HG03175 (cell line): Measurements from ENCODE around the gene MIAT.
"Not testable (repeated sequence)": the region's sequence is repeated elsewhere in the genome, so short reads cannot be mapped to it uniquely, and the experiment has no call there.

Experiments
- ATAC-seq: cut with Tn5 transposase; IDR thresholded peaks from one replicate; pipeline ENCODE4 v1.9.1; 2021; ENCODE audit warnings: mild to moderate bottlenecking, moderate library complexity; ENCODE audit not compliant: unreplicated experiment

MIAT gene

GRCh38 chr22:26690654-26691376, 33.4 kb downstream of the MIAT start:
- no peak for ATAC-seq

- no peak for ATAC-seq
These were observed 34.0 kb downstream of the MIAT start for GRCh38 chr22:26691377-26691716.

- ATAC-seq = no peak
These were observed 34.8 kb downstream of the MIAT start for GRCh38 chr22:26692215-26692614.

- ATAC-seq = no peak
These were observed 39.8 kb downstream of the MIAT start for GRCh38 chr22:26697151-26697550.

- no peak for ATAC-seq
These were observed 43.1 kb downstream of the MIAT start for GRCh38 chr22:26700462-26700861.

GRCh38 chr22:26700886-26701285, 43.5 kb downstream of the MIAT start:
- no peak for ATAC-seq

GRCh38 chr22:26701323-26701722, 43.9 kb downstream of the MIAT start:
- ATAC-seq = no peak

GRCh38 chr22:26702906-26703830, 45.8 kb downstream of the MIAT start:
- ATAC-seq = no peak

GRCh38 chr22:26705379-26705778, 48.0 kb downstream of the MIAT start:
- ATAC-seq = not testable (repeated sequence)

GRCh38 chr22:26707090-26707489, 49.7 kb downstream of the MIAT start:
- ATAC-seq = no peak

- ATAC-seq = no peak
These were observed 50.2 kb downstream of the MIAT start for GRCh38 chr22:26707581-26707980.

GRCh38 chr22:26708256-26709009, 51.0 kb downstream of the MIAT start:
- no peak for ATAC-seq

- ATAC-seq = no peak
These were observed 52.4 kb downstream of the MIAT start for GRCh38 chr22:26709617-26710390.

GRCh38 chr22:26711205-26711963, 54.0 kb downstream of the MIAT start:
- no peak for ATAC-seq

- ATAC-seq = no peak
These were observed 54.8 kb downstream of the MIAT start for GRCh38 chr22:26712158-26712557.

- no peak for ATAC-seq
These were observed 56.5 kb downstream of the MIAT start for GRCh38 chr22:26713823-26714449.

GRCh38 chr22:26714971-26715370, 57.6 kb downstream of the MIAT start:
- no peak for ATAC-seq

- no peak for ATAC-seq
These were observed 58.1 kb downstream of the MIAT start for GRCh38 chr22:26715392-26715936.

GRCh38 chr22:26718488-26718887, 61.1 kb downstream of the MIAT start:
- no peak for ATAC-seq
